Activated CD4-positive, alpha-beta T cell treated with anti-CD3 and anti-CD28 coated beads for 24 hours (primary cell): ENCODE results near the gene NDUFAF3.

Source experiments
- DNase-seq, 2 donors: peaks; one replicate each; pipeline ENCODE4 v3.0.0-alpha.2; 2020; ENCODE audit warnings: low read depth in 2 of 2

Gene NDUFAF3

GRCh38 chr3:49021813-49022687 is at the start of gene NDUFAF3:
Gene NDUFAF3 (plus strand): TSS chr3:49022121. CDS start chr3:49022145, 24 bp downstream.
- peak; percentile 87 to 91 for DNase-seq

GRCh38 chr3:48974076-48974864 is 47.7 kb upstream of the NDUFAF3 start:
- DNase-seq, result no peak

GRCh38 chr3:48979451-48979850 is 42.5 kb upstream of the NDUFAF3 start:
- no peak for DNase-seq

GRCh38 chr3:48980295-48980694 is 41.6 kb upstream of the NDUFAF3 start:
- no peak for DNase-seq

GRCh38 chr3:48982016-48982415 is 39.9 kb upstream of the NDUFAF3 start:
- no peak for DNase-seq

GRCh38 chr3:48982686-48983085 is 39.2 kb upstream of the NDUFAF3 start:
- no peak for DNase-seq

- no peak for DNase-seq
These were observed 38.8 kb upstream of the NDUFAF3 start for GRCh38 chr3:48983096-48983495.

- no peak for DNase-seq
These were observed 37.3 kb upstream of the NDUFAF3 start for GRCh38 chr3:48984663-48985062.

GRCh38 chr3:48985831-48986376 is 36.0 kb upstream of the NDUFAF3 start:
- DNase-seq, result no peak

- no peak for DNase-seq
These were observed 32.7 kb upstream of the NDUFAF3 start for GRCh38 chr3:48989126-48989795.

GRCh38 chr3:48989796-48990635 is 31.9 kb upstream of the NDUFAF3 start, which contains the start of gene P4HTM:
Gene P4HTM (plus strand): TSS chr3:48990241. CDS start chr3:48990257, 16 bp downstream.
- DNase-seq, result peak; percentile 67 to 75

- DNase-seq, result no peak
These were observed 31.1 kb upstream of the NDUFAF3 start for GRCh38 chr3:48990636-48991469.

GRCh38 chr3:48991851-48992545 is 29.9 kb upstream of the NDUFAF3 start:
- no peak for DNase-seq

- DNase-seq, result no peak
These were observed 28.1 kb upstream of the NDUFAF3 start for GRCh38 chr3:48993834-48994233.

- DNase-seq, result no peak
These were observed 25.3 kb upstream of the NDUFAF3 start for GRCh38 chr3:48996640-48997039.

GRCh38 chr3:48997102-48997635 is 24.8 kb upstream of the NDUFAF3 start:
- DNase-seq, result no peak

- no peak for DNase-seq
These were observed 23.9 kb upstream of the NDUFAF3 start for GRCh38 chr3:48997714-48998637.
